OCI-LY1 (cell line): Measurements from ENCODE around the gene GABRG3.

ENCODE experiments used
- H2AFZ ChIP-seq: fragments of 200-600 bp; sonication (generic), shearing (Covaris generic); 2 replicates; pipeline ENCODE4 v1.6.0; 2014; ENCODE audit warnings: antibody characterized with exemption, mild to moderate bottlenecking, low read length
- H3F3A ChIP-seq: fragments of 200-600 bp; sonication (generic), shearing (Covaris generic); 2 replicates; pipeline ENCODE4 v1.6.0; 2014; ENCODE audit warnings: mild to moderate bottlenecking, antibody characterized with exemption, low read length, moderate library complexity; ENCODE audit not compliant: insufficient read depth
- H3K27ac ChIP-seq: fragments of 200-600 bp; sonication (generic); 2 replicates; pipeline ENCODE4 v1.5.1; 2014; ENCODE audit warnings: low read length, mixed run types, mild to moderate bottlenecking, low read depth; ENCODE audit not compliant: poor library complexity, severe bottlenecking
- H3K27me3 ChIP-seq: fragments of 200-600 bp; sonication (generic); 2 replicates; pipeline ENCODE4 v1.6.0; 2014; ENCODE audit warnings: antibody characterized with exemption, mild to moderate bottlenecking, low read length, moderate library complexity; ENCODE audit not compliant: insufficient read depth
- H3K36me3 ChIP-seq: fragments of 200-600 bp; sonication (generic); 2 replicates; pipeline ENCODE4 v1.6.1; 2014; ENCODE audit warnings: mild to moderate bottlenecking, antibody characterized with exemption, low read length, moderate library complexity, mixed read lengths; ENCODE audit not compliant: insufficient read depth
- H3K4me1 ChIP-seq: fragments of 200-600 bp; sonication (generic); 2 replicates; pipeline ENCODE4 v1.5.1; 2014; ENCODE audit warnings: mild to moderate bottlenecking, low read length, moderate library complexity; ENCODE audit not compliant: insufficient read depth, severe bottlenecking
- H3K4me2 ChIP-seq: fragments of 200-600 bp; sonication (generic), shearing (Covaris generic); 2 replicates; pipeline ENCODE4 v1.6.1; 2014; ENCODE audit warnings: low read length
- H3K4me3 ChIP-seq: fragments of 200-600 bp; sonication (generic); 2 replicates; pipeline ENCODE4 v1.5.1; 2014; ENCODE audit warnings: low read length, low read depth, mild to moderate bottlenecking, mixed read lengths; ENCODE audit not compliant: poor library complexity, severe bottlenecking
- H3K79me2 ChIP-seq: fragments of 200-600 bp; shearing (Covaris generic); 2 replicates; pipeline ENCODE4 v1.6.1; 2016; ENCODE audit warnings: mixed run types, low read length, mixed read lengths; ENCODE audit not compliant: insufficient read depth
- H3K9ac ChIP-seq: fragments of 200-600 bp; sonication (generic), shearing (Covaris generic); 2 replicates; pipeline ENCODE4 v1.6.1; 2014; ENCODE audit warnings: mild to moderate bottlenecking, low read length, mixed read lengths
- H3K9me2 ChIP-seq: fragments of 200-600 bp; sonication (generic), shearing (Covaris generic); 2 replicates; pipeline ENCODE4 v1.6.1; 2014; ENCODE audit warnings: low read depth, mild to moderate bottlenecking, low read length, mixed read lengths
- H3K9me3 ChIP-seq: fragments of 200-600 bp; shearing (Covaris generic); 2 replicates; pipeline ENCODE4 v1.6.1; 2014; ENCODE audit warnings: low read length, mixed read lengths
- H4K20me1 ChIP-seq: fragments of 200-600 bp; sonication (generic), shearing (Covaris generic); 2 replicates; pipeline ENCODE4 v1.6.0; 2016; ENCODE audit warnings: mild to moderate bottlenecking, low read length; ENCODE audit not compliant: insufficient read depth
- EZH2 ChIP-seq: fragments of 200-600 bp; sonication (generic), shearing (Covaris generic); IDR thresholded peaks from 2 replicates; pipeline ENCODE4 v1.8.0; 2017; ENCODE audit warnings: borderline replicate concordance, mixed run types, mild to moderate bottlenecking, antibody characterized with exemption, low read length, moderate library complexity, mixed read lengths
- TF ChIP-seq, protein P1 (sequence below): fragments of 200-600 bp; sonication (generic), shearing (Covaris generic); IDR thresholded peaks from 2 replicates; pipeline ENCODE4 v1.5.1; 2017; ENCODE audit warnings: mild to moderate bottlenecking, antibody characterized with exemption, low read length, moderate library complexity, mixed read lengths

GABRG3 gene

DNA sequence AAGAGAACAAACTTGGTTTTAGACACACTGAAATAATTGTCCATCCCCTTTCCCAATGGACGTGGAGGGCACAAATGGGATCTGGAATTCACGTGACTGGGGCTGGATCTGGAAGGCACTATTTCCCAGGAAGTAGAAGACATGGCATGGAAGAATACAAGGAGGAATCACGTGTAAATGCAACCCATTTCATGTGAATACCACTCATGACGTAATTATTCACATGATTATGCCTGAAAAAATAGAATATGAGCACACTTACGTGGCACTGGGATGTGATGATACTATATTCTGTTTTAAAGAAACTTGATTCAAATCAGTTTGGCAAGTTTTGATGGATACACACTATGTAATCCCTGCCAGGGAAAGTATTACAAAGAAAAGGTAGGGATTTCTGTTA is 477.3 kb downstream of the GABRG3 start:
- no peaks in the 10 kb centered on the region for H3F3A ChIP-seq
- no peaks in the 10 kb centered on the region for H3K79me2 ChIP-seq
- no peak overlapping the region for H3K9ac ChIP-seq
- no peaks in the 10 kb centered on the region for H3K4me1 ChIP-seq
- H3K27ac ChIP-seq = no peak overlapping the region
- H3K36me3 ChIP-seq = no peaks in the 10 kb centered on the region
- TF ChIP-seq EZH2 = no peak
- TF ChIP-seq, protein P1, sequence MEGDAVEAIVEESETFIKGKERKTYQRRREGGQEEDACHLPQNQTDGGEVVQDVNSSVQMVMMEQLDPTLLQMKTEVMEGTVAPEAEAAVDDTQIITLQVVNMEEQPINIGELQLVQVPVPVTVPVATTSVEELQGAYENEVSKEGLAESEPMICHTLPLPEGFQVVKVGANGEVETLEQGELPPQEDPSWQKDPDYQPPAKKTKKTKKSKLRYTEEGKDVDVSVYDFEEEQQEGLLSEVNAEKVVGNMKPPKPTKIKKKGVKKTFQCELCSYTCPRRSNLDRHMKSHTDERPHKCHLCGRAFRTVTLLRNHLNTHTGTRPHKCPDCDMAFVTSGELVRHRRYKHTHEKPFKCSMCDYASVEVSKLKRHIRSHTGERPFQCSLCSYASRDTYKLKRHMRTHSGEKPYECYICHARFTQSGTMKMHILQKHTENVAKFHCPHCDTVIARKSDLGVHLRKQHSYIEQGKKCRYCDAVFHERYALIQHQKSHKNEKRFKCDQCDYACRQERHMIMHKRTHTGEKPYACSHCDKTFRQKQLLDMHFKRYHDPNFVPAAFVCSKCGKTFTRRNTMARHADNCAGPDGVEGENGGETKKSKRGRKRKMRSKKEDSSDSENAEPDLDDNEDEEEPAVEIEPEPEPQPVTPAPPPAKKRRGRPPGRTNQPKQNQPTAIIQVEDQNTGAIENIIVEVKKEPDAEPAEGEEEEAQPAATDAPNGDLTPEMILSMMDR = no peak
- H3K9me3 ChIP-seq = no peaks in the 10 kb centered on the region
- H3K9me2 ChIP-seq = no peaks in the 10 kb centered on the region
- no peaks in the 10 kb centered on the region for H3K27me3 ChIP-seq
- H3K4me3 ChIP-seq = no peak overlapping the region
- no peaks in the 10 kb centered on the region for H4K20me1 ChIP-seq
- H2AFZ ChIP-seq = no peak overlapping the region
- no peak overlapping the region for H3K4me2 ChIP-seq

DNA sequence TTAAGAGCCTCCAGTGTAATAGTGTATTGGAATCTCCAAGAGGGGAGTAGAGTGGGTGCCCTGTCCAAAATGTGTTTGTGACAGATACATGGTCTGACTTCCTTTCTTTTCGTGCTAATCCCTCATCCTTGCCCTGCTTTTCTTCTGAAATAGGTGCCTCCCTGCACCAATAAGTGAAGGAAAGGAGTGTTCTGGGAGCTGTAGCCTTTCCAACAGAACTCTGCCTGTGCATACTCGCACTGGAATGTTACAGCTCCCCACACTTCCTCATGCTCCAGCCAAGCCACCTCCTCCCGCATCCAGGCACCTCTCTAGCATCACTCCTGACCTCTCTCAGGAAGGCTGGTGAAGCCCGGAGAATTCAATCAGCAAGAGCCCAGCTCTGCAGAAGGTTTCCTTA is 478.0 kb downstream of the GABRG3 start:
- Histone ChIP-seq H3K27ac (no peak overlapping the region), H3K36me3 (no peaks in the 10 kb centered on the region), H3K27me3 (no peaks in the 10 kb centered on the region), H3F3A (no peaks in the 10 kb centered on the region), H4K20me1 (no peaks in the 10 kb centered on the region), H3K9ac (no peak overlapping the region), H2AFZ (no peak overlapping the region), H3K9me2 (no peaks in the 10 kb centered on the region), H3K79me2 (no peaks in the 10 kb centered on the region), H3K4me1 (no peaks in the 10 kb centered on the region), H3K4me2 (no peak overlapping the region), H3K4me3 (no peak overlapping the region), H3K9me3 (no peaks in the 10 kb centered on the region)
- no peak for TF ChIP-seq EZH2
- TF ChIP-seq, protein P1 = no peak

DNA sequence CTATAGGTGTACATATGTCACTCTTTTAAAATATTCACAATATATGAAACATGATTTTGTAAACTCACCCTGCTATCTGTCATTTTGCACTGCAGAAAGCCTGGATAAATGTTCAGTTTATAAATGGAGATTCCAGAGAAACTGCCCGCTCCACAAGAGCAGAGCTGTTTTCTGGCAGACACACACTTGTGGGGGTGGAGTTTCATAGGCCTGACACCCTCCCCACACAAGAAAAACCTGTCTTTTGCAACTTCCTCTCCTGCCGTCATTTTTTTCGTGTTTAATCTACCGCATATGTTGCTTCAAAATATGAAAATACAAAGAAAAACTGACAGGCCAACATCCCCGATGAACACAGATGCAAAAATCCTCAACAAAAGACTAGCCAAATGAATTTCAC is 479.0 kb downstream of the GABRG3 start:
- no peaks in the 10 kb centered on the region for H3K9me2 ChIP-seq
- H3K4me2 ChIP-seq = no peak overlapping the region
- H3K4me3 ChIP-seq = no peak overlapping the region
- no peaks in the 10 kb centered on the region for H3K36me3 ChIP-seq
- H4K20me1 ChIP-seq = no peaks in the 10 kb centered on the region
- no peak overlapping the region for H2AFZ ChIP-seq
- no peaks in the 10 kb centered on the region for H3F3A ChIP-seq
- H3K9me3 ChIP-seq = no peaks in the 10 kb centered on the region
- no peaks in the 10 kb centered on the region for H3K27me3 ChIP-seq
- no peak overlapping the region for H3K9ac ChIP-seq
- no peaks in the 10 kb centered on the region for H3K4me1 ChIP-seq
- H3K27ac ChIP-seq = no peak overlapping the region
- H3K79me2 ChIP-seq = no peaks in the 10 kb centered on the region
- no peak for TF ChIP-seq EZH2
- TF ChIP-seq, protein P1 = no peak
